ENCODE results near the gene RO60. TPM values are rescaled to one million over a fixed set of nuclear protein-coding genes. Genes with fewer than 3 reads are reported as not detected.
A peak's percentile ranks its signal among the peaks of the same experiment; 100 is the strongest.
"Not testable (repeated sequence)": the region's sequence is repeated elsewhere in the genome, so short reads cannot be mapped to it uniquely, and the experiment has no call there.

RO60 gene
- total RNA-seq = 70.2 and 70.9 TPM in 2 replicates

DNA sequence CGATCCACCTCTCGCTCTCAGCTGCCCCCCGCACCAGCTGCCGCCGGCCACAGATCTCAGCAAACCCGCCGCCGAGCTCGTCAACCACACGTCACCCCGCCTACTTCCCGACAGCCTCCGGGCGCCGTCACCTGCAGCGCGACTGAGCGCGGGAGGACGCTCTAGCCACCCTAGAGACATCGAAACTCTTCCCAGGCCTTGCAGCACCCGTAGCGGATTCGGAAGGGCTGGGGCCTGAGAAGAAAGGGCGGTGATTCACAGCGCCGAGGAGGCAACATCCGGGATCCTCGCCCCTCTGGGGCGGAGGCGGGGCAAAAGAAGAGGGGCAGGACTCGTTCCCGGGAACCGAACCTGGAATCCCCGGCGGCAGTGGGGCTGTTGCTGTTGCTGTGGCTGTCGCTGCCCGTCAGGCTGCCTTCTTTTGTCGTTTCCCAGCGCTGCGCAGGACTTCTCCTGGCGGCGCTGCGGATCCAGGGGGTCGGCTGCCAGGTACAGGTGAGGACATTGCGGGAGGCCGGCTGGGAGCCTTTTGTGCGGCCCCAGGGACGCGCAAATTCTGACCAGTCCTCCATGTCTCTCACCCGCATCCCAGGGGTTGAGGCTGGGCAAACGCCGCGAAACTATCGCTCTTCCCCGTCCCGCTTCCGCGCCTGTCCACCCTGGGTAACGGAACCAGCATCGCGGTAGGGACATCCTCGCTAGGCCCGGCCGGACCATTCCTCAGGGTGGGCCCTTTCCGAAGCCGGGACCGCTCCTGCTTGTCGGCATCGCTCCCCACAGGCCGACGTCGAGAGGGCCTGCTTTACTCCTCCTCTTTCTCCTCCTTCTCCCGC, at the start of gene RO60, which contains the start of gene UCHL5:
TSS of gene RO60 (plus strand) at position 331 of the 833 bp plus-strand sequence. CDS start 9,443 bp downstream, outside the sequence.
TSS of gene UCHL5 (minus strand) at position 79 of the 833 bp plus-strand sequence. CDS start 100 bp downstream, outside the sequence.
- peak; percentile 98 for DNase-seq
- Mint-ChIP-seq H3K27me3 (no peaks in the 10 kb centered on the region), H3K4me1 (peaks cover 46% of the 10 kb centered on the region), H3K27ac (peak within 1 kb of the TSS; percentile 99), H3K36me3 (ENCODE audit: low read depth) (peaks cover 42% of the 10 kb centered on the region), H3K9me3 (no peaks in the 10 kb centered on the region), H3K4me3 (peak within 1 kb of the TSS; percentile 98)
- intact Hi-C loops (cut with micrococcal nuclease) = loop anchor here (1.0 to 5.0 kb wide), 7 partner anchors 46 to 457 kb away; partner anchors contain the start of genes CDC73 and GLRX2

DNA sequence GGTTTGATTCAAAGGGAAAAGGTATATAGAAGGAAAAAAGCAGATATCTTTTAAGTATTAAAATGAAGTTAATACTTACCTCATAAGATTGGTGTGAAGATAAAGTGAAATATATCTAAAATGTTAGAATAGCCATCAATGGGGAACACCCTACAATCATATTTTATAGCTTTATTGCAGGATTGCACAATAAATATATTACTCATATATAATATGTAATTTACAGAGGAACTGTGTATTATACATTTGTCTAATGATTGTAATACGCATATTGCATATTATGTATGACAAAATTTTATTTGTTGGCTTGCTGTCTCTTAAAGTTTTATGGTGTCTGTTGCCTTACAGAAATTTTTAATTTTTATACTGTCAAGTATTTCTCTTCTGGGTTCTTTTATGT, 48.0 kb upstream of the RO60 start:
- Mint-ChIP-seq H3K27ac (no peak overlapping the region), H3K36me3 (ENCODE audit: low read depth) (peaks cover 4% of the 10 kb centered on the region), H3K4me3 (no peak overlapping the region), H3K27me3 (no peaks in the 10 kb centered on the region), H3K4me1 (no peaks in the 10 kb centered on the region), H3K9me3 (peaks cover 4% of the 10 kb centered on the region)
- intact Hi-C loops (cut with micrococcal nuclease) = no loop called here
- no peak for DNase-seq

DNA sequence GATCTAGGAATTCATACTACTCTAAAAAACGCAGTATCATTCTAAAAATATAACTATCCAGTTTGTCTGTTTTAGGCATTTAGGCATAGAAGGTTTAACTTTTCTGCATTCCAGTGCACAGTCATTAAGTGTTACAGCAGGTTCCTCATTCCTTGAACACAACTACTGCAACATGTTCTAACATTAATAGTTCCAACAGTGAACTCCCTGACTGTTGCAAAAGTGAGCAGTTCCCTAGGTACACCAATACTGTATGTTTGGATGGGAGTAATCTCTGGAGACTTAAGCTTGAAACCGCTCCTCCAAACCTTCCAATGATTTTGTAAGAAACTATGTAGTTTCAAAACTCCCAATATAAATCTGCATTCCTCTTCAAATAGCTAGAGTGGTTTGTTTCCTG, 46.4 kb upstream of the RO60 start:
- H3K36me3 Mint-ChIP-seq (ENCODE audit: low read depth) = peaks cover 2% of the 10 kb centered on the region
- no peaks in the 10 kb centered on the region for H3K4me1 Mint-ChIP-seq
- H3K27me3 Mint-ChIP-seq = no peaks in the 10 kb centered on the region
- H3K9me3 Mint-ChIP-seq = no peaks in the 10 kb centered on the region
- H3K4me3 Mint-ChIP-seq = no peak overlapping the region
- DNase-seq = no peak
- H3K27ac Mint-ChIP-seq = no peak overlapping the region
- intact Hi-C loops (cut with micrococcal nuclease) = no loop called here

DNA sequence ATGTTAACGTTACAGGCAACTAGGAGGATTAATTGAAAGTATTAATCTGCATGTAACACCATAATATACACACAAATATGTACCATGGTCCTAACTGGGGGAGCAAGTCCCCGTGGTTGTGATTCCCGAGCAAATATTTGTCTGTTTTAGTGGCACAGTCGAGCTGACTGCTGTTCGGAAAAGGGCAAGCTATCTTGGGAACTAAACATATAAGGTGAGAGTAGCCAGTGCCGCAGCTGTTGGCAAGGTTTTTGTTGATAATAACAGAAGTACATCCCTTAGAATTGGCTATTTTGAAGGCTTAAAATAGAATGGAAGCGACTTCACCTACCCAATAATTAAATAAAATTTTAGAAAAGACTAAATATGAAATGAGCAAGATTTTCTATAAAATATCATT, 45.7 kb upstream of the RO60 start:
- peaks cover 4% of the 10 kb centered on the region for H3K36me3 Mint-ChIP-seq (ENCODE audit: low read depth)
- H3K4me3 Mint-ChIP-seq = no peak overlapping the region
- no peak overlapping the region for H3K27ac Mint-ChIP-seq
- no peak for DNase-seq
- H3K4me1 Mint-ChIP-seq = no peaks in the 10 kb centered on the region
- no peaks in the 10 kb centered on the region for H3K27me3 Mint-ChIP-seq
- intact Hi-C loops (cut with micrococcal nuclease) = no loop called here
- H3K9me3 Mint-ChIP-seq = no peaks in the 10 kb centered on the region

DNA sequence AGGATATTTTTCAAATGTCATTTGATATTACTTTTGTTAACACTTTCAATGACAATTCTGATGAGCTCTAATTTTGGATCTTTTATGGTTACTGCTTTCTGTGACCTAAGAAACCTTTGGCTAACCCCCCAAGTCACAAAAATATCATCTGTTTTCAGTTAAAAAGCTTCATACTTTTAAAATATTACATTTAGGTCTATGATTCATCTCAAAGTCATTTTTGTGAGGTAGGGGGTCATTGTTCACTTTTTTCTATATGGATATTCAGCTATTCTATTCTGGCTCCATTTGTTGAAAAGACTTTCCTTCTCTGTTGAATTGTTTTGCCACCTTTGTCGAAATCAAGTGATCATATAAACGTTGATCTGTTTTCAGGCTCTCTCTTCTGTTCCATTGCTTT, 45.0 kb upstream of the RO60 start:
- peaks cover 4% of the 10 kb centered on the region for H3K36me3 Mint-ChIP-seq (ENCODE audit: low read depth)
- no peaks in the 10 kb centered on the region for H3K27me3 Mint-ChIP-seq
- no peak overlapping the region for H3K4me3 Mint-ChIP-seq
- no peak for DNase-seq
- no peaks in the 10 kb centered on the region for H3K4me1 Mint-ChIP-seq
- H3K27ac Mint-ChIP-seq = no peak overlapping the region
- intact Hi-C loops (cut with micrococcal nuclease) = no loop called here
- no peaks in the 10 kb centered on the region for H3K9me3 Mint-ChIP-seq

DNA sequence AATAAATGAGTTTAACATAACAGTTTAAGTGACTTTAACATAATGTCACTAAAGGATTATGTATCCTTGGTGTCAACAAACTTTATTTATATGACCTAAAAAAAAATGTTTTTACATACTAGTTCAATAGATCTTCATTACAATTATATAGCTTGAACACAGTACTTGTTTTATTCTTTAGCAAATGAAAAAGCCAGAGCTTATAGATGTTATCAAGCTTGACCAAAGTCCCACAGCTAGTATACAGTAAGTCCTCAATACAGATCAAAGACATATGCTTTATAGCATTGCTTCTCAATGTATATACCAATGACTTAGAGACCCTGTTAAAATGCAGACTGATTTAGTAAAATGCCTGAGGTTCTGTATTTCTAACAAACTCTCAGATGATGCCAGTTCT, 42.6 kb upstream of the RO60 start:
- Mint-ChIP-seq H3K4me1 (no peaks in the 10 kb centered on the region), H3K36me3 (ENCODE audit: low read depth) (peaks cover 4% of the 10 kb centered on the region), H3K27ac (no peak overlapping the region), H3K9me3 (no peaks in the 10 kb centered on the region), H3K27me3 (no peaks in the 10 kb centered on the region), H3K4me3 (no peak overlapping the region)
- intact Hi-C loops (cut with micrococcal nuclease) = loop anchor here (5.0 kb wide), 1 partner anchor 544 kb away; no protein-coding TSS in a partner anchor
- no peak for DNase-seq

DNA sequence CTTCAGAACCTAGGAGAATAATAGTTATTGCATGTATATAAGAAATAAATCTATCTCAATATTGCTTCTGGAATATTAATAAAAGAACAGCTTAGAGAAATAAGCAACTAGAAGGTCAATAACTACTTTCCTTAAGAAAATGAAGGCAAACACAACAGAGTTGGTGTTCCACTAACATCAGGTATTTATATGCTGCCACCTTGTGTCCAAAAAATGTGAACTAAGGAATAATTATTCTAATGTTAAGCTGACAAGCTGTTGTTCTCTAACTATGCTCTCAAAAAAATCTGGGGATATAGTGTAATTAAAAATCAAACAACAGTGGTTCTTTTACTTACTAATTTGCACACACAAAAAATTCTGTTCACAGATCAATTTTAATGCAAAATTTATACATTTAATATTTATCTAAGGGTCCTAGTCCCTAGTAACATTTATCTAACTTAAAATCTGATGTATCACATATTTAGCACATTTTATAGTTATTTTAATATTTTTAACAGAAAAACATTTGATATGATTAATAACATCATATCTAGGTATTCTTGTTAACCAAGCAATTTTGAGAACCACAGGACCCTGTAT, 39.9 kb upstream of the RO60 start:
- no peaks in the 10 kb centered on the region for H3K9me3 Mint-ChIP-seq
- peaks cover 12% of the 10 kb centered on the region for H3K36me3 Mint-ChIP-seq (ENCODE audit: low read depth)
- no peaks in the 10 kb centered on the region for H3K4me1 Mint-ChIP-seq
- H3K27me3 Mint-ChIP-seq = no peaks in the 10 kb centered on the region
- H3K4me3 Mint-ChIP-seq = no peak overlapping the region
- intact Hi-C loops (cut with micrococcal nuclease) = loop anchor here (1.0 to 5.0 kb wide), 3 partner anchors 83 to 547 kb away; no protein-coding TSS in a partner anchor
- peak; percentile 69 for DNase-seq
- H3K27ac Mint-ChIP-seq = no peak overlapping the region

DNA sequence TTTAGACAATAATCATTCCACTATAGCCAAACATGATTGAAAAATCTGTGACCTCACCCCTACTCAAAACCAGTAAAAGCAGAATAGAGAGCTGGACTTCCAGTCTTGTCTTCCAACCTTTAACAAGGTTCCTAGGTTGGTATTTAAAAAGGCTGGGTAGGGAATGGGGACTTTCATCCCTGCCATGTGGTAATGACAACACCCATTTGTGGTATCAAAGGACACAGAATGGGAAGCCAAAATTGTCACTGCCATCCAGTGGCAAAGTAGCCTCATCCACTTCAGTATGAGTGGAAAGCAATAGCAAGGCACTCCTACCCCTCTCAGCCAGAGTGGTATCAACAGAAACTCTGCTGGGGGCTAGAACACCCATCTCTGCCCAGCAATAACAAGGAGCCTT, 34.2 kb upstream of the RO60 start:
- Mint-ChIP-seq H3K36me3 (ENCODE audit: low read depth) (peaks cover 21% of the 10 kb centered on the region), H3K9me3 (no peaks in the 10 kb centered on the region), H3K27me3 (no peaks in the 10 kb centered on the region), H3K27ac (no peak overlapping the region), H3K4me3 (no peak overlapping the region), H3K4me1 (peaks cover 3% of the 10 kb centered on the region)
- intact Hi-C loops (cut with micrococcal nuclease) = no loop called here
- DNase-seq = no peak

DNA sequence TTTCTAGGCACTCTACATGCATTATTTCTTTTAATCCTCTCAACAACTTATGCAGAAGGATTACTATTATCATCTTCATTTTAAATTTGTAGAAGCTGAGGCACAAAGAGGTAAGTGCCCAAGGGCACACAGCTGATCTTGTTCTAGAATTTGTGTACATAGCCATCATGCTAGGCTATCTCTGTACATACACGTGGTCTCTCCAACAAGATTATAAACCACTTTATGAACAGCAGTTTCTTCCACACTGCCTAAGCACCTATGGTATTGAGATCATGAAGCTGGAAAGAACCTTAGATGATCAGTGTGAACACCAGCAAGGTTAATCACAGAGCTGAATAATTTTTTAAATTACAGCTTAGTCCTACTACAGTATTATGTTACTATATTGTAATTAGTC, 29.1 kb upstream of the RO60 start:
- no peak for DNase-seq
- Mint-ChIP-seq H3K9me3 (no peaks in the 10 kb centered on the region), H3K27ac (no peak overlapping the region), H3K27me3 (no peaks in the 10 kb centered on the region), H3K4me1 (peaks cover 10% of the 10 kb centered on the region), H3K36me3 (ENCODE audit: low read depth) (peaks cover 22% of the 10 kb centered on the region), H3K4me3 (no peak overlapping the region)
- intact Hi-C loops (cut with micrococcal nuclease) = no loop called here

DNA sequence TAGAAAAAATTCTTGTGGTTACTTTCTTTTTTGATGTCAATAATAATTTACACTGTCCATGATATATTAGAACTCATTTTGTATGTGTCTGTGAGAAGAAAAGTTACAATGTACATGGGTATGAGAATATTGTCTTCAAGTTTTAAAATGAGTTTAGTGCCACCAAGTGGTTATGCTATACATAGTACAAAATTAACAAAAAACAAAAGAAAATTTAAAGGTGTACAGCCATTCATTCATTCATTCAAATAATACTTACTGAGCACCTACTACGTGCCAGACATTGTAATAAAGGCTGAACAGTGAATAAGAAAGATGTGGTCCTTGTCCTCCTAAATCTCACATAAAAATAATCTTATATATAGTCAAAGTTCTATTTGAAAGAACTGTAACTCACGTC, 28.0 kb upstream of the RO60 start:
- Mint-ChIP-seq H3K9me3 (no peaks in the 10 kb centered on the region), H3K27ac (no peak overlapping the region), H3K4me3 (no peak overlapping the region), H3K36me3 (ENCODE audit: low read depth) (peaks cover 16% of the 10 kb centered on the region), H3K27me3 (no peaks in the 10 kb centered on the region), H3K4me1 (peaks cover 10% of the 10 kb centered on the region)
- no peak for DNase-seq
- intact Hi-C loops (cut with micrococcal nuclease) = no loop called here

DNA sequence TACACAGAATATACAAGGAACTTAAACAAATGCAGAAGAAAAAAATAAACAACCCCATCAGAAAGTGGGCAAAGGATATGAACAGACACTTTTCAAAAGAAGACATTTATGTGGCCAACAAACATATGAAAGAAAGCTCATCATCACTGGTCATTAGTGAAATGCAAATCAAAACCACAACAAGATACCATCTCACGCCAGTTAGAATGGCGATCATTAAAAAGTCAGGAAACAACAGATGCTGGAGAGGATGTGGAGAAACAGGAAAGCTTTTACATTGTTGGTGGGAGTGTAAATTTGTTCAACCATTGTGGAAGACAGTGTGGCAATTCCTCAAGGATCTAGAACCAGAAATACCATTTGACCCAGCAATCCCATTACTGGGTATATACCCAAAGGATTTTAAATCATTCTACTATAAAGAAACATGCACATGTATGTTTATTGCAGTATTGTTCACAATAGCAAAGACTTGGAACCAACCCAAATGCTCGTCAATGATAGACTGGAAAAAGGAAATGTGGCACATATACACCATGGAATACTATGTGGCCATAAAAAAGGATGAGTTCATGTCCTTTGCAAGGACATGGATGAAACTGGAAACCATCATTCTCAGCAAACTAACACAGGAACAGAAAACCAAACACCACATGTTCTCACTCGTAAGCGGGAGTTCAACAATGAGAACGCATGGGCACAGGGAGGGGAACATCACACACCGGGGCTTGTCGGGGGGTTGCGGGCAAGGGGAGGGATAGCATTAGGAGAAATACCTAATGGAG, 26.6 kb upstream of the RO60 start:
- H3K36me3 Mint-ChIP-seq (ENCODE audit: low read depth) = peaks cover 22% of the 10 kb centered on the region
- peak overlapping the region; percentile 19 for H3K27ac Mint-ChIP-seq
- intact Hi-C loops (cut with micrococcal nuclease); H3K27me3 Mint-ChIP-seq; DNase-seq; H3K9me3 Mint-ChIP-seq; H3K4me3 Mint-ChIP-seq: not testable (repeated sequence)
- H3K4me1 Mint-ChIP-seq = peaks cover 12% of the 10 kb centered on the region

DNA sequence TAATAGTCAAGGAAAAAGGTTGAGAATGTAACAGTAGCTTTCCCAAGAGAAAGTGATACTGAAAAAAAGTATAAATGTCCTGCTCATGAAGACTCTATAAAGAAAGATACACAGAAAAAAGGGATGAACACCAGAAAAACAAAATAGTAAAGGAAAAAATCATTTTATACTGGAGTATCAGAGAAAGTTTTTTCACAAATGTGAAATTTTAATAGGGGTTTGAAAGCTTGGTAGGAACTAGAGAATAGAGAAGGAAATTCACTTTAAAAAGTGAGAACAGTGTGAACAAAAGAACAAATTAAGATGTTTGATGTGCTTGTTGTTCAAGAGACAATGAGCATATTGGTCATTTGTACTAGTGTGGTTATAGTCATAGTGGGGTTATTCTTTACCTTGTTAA, 25.8 kb upstream of the RO60 start:
- Mint-ChIP-seq H3K4me3 (no peak overlapping the region), H3K36me3 (ENCODE audit: low read depth) (peaks cover 22% of the 10 kb centered on the region), H3K27me3 (no peaks in the 10 kb centered on the region), H3K27ac (no peak overlapping the region), H3K4me1 (peaks cover 12% of the 10 kb centered on the region), H3K9me3 (no peaks in the 10 kb centered on the region)
- intact Hi-C loops (cut with micrococcal nuclease) = no loop called here
- DNase-seq = no peak

DNA sequence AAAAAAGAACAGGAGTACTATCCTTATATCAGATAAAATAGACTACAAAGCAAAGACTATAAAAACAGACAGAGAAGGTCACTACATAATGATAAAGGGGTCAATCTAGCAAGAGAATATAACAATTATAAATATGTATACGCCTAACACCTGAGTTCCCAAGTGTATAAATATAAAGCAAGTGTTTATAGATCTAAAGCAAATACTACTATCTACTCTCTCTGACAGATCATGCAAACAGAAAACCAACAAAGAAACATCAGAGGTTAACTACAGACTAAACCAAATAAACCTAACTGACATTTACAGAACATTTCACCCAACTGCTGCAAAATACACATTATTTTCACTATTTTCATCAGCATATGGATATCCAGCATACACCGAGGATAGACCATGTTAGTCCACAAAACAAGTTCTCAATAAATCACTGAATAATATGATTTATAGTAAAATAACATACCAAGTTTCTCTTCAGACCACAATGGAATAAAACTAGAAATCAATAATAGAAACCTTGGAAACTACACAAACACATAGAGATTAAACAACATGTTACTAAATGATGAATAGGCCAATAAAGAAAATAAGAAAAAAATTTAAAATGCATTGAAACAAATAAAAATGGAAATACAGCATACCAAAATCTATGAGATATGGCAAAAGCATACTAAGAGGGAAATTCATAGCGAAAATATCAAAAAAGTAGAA, 22.9 kb upstream of the RO60 start:
- Mint-ChIP-seq H3K4me1 (peaks cover 13% of the 10 kb centered on the region), H3K36me3 (ENCODE audit: low read depth) (peaks cover 34% of the 10 kb centered on the region), H3K9me3 (no peaks in the 10 kb centered on the region), H3K27me3 (no peaks in the 10 kb centered on the region), H3K27ac (peak overlapping the region; percentile 18), H3K4me3 (no peak overlapping the region)
- no peak for DNase-seq
- intact Hi-C loops (cut with micrococcal nuclease) = no loop called here
